Stimulated activated CD8-positive, alpha-beta memory T cell treated with anti-CD3 and anti-CD28 coated beads, Interleukin-7, amount 100 ng/mL, for 24 hours (primary cell): ENCODE measurements around the gene NUB1.

Experiments
- DNase-seq: peaks from one replicate; pipeline ENCODE4 v3.0.0-alpha.2; 2020; ENCODE audit warnings: low read depth

NUB1 gene

DNA sequence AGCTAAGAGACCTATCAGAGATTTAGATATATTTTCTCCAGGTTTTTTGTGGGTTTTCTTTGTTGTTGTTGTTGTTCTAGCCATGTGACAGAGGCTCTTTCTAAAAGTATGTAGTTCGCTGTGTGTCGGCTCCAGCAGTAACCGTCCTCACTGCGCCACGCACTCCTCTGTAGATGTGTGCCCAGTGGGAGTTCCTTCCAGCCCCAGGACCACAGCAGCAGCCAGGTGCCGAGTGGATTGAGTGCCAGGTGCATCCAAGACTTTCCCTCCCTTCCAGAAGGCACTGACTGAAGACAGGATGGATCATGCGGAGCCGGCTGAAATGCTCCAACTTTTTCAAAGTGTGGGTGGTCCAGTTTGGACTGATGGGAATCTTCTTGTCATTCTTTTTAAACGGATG is 36.4 kb downstream of the NUB1 start:
- DNase-seq, result no peak

DNA sequence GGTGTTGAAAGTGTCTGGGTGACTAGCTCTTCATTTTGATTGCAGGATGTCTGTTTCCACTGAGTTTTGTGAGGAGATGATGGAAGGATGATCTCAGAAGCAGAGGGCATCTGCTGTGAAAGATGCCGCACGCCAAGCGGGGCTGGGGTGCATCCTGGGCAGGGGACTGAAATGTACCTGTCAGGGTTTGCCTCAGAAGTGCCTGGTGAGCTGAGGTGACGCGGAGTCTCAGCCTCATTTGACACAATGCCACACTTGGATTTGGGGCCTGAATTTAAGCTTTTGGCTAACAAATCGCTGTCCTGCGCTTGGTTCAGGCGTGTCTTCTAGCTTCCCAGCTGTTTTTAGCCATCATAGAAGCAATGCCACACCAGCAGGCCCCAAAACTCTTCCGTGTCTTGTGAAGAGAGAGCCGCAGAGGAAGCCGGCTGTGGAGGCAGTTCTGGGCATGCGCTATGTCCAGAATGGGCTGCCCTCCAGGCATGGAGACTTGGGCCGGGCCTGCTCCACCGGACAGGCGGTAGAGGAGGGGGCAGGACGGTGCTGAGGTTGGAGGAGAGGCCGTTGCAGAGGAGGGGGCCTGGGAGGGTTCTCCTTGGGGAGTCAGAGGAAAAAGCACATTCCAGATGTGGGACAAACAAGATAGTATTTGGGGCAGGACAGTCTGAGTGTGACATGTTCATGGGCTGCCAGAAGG is 37.0 kb downstream of the NUB1 start:
- DNase-seq, result no peak

DNA sequence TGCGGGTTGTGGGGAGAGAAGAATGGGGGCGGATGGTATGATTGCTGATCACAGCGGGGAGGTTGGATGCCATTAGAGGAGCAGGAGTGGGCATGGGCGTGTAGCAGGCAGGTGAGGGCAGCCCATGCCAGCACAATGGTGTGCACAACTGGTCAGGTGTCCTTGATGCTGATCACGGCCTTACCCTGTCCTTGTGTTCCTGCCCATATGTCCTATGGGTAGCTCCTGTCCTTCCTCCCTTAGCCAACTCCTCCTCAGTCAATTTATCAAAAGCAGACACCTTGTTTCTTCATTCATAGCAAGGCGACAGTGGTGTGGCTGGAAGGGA is 37.5 kb downstream of the NUB1 start:
- no peak for DNase-seq

DNA sequence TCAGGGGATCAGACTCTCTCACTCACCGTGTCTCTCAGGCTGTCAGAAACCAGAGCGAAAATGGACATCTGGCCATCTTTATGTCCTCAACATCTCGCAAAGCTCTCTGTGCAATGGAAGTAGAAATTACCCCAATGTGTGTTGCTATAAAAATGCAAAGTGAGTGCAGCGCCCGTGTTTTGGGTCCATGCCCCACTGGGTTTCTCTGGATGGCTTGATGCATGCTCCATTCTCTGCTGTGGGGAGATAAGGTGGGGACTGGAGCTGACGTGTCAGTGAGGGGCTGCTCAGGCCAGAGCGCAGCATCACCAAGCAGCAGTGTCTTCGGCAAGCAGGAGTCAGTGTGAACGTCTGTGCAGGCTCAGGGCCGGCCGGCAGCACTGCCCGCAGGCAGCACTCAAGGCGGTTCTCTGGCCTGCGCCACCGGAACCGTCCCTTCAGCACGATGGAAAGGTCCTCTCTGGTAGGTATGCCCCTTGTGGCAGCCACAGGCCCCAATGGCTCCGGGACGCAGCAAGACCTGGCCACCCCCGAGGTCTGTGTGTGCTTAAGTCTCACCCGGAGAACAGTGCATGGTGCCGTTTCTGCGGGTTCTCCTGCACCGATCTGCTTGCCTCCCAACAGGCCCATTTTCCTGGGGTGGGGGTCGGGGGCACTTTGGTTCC is 38.1 kb downstream of the NUB1 start:
- DNase-seq, result no peak

DNA sequence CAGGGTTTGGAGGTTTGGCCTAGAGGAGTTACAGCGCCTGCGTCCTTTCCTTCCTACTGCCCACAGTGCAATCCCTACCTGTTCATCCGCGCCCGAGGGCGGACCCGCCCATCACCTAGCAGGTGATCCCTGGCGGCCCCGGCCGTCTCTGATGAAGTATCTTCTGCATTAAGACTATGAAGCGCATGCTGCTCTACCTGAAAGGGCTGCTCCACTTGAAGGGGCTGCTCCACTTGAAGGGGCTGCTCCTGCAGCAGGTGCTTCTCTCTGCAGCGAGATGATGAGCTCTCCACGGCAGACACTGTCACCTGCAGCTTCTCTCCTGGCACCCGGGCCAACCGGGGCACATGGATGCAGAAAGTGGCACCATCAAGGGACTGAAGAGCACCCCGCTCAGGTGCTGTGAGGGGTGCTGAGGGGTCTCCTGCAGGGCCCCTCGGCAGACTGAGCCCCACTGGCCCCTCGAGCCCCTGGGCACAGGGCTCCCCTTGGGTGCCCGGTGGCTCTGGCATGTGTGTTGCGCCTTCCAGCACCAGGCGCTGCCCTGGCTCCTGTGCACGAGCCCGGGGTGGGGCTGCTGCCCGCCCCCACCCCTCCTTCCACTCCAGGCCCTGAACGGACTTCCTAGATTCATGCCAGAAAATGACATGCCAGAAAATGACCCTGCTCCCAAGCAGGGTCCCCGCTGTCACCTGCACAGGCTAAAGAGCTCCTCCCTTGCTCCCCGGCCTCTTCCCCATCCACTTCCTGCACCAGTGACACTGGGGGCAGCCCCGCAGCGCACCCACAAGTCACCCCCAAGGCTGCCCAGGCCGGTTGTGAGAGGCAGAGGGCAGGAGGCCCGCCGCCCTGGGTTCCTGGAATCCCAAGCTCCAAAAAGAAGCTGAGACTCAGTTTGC is 38.8 kb downstream of the NUB1 start:
- DNase-seq, result no peak

DNA sequence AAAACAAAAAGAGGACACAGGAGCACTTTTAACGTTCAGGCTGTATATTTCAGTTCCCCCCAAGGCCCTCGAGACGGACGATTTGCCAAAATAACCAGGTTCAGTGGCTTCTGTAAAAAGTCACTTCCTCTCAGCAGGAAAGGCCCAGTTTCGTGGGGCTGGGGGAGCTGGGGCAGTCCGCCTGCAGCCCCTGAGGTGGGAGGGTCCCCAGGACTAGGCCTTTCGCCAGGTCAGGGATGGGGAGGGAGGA is 39.4 kb downstream of the NUB1 start:
- no peak for DNase-seq

DNA sequence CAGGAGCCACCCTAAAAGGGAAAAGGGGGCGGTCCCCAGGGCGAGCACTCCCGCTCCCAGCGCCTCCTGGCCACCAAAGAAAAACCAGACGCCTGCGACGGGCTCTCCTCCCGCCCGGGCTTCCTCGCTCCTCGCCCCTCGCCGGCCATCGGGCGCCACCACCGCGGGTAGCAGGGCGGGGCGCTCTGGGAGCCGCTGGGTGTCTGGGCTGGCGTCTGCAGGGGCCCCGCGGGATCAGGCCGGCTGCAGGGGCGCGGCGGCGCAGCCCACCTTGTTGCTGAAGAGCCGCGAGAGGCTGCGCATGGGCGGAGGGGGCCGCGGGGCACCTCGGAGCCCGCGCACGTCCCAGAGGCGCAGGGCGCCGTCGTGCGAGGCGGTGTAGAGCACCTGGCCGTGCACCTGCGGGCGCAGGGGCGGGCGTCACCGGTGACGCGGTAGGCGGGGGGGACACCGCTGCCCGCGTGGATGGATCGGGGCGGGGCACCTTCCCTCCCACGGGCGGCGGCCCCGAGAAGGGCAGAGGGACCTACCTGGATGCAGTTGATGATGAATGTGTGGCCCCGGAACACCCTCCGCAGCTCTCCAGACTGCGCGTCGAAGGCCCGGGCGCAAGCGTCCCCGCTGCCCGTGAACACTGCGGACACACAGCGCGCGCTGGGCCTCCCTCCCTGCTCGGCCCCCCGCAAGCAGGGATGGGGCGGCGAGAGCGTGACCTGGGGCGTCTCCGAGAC is 39.9 kb downstream of the NUB1 start:
- DNase-seq, result no peak

DNA sequence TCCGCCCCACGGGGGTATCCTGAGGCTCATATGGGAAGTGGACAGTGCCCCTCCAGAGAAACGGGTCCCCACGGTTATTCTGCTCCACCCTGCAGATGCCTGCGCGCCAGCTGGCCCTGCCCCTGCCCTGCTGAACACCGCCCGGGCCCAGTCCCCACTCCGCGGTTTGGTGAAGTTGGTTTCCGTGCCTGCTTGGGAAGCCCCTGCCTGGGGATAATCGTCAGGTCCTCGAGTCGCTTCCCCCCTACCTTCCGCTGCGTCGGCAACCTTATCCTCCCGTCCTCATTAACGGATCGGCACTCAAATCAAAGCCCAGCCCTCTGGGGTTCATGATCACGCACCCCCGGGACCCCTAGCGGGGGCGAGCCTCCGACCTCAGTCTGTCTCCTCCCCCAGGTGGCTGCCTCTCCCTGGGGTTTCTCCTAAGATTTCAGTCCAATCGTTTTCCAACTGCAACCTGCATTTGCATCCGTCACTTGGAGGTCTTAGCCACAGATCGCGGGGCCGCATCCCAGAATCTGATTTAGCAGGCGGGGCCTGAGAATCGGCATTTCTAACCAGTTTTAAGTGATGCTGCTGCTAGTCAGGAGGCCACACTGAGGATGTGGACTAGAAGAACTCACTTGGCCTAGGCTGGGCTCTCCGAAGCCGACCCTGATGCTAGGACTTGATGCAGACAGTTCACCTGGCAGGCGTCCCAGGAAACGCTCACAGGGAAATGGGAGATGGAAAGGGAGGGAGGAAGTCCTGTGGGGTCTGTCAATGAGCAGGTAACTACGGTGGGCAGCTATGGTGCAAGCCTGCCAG is 40.7 kb downstream of the NUB1 start:
- DNase-seq, result no peak

DNA sequence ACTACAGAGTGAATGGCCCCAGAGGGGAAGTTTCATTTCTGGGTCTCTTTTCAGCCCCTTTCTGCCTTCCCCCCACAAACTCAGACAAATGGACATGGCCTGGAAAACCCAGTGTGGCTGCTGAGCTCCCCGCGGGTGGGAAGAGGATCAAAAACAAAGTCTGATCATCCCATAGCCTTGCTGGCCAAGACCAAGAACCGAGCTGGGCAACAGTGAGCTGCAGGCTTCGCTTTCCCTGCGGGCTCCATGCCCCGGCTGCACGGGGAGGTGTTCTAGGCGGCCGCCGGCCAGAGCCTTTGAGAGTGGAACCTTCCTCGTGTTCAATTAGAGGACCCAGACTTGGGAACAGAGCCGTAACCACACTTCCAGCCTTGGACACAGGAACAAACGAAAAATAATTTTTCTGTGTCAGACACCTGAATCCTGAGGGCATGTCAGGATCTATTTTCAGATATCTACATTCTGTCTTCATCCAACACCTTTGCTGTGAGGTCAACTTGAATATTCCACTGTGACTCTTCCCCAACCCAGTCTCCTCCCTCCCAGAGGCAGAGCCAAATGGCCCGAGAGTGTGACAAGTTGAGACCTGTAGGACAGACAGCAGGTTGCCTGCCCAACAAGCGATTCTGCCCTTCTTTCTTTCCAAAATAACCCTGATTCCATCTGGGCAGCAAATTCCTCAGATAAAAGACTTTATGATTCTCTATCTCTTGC is 42.2 kb downstream of the NUB1 start:
- no peak for DNase-seq

DNA sequence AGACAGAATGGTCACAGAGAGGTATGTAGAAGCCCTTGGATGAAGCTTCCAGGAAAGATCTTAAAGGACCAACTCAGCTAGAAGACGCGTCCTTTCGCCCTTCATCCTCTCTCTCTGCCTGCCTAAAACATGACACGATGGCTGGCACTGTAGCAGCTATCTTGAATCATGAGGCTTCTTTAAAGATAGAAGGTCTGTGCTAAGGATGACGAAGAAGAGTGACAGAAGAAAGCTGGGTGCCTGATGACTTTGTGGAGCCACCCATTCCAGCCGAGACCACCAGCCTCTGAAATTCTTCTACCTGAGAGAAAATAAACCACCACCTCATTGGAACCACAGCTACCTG is 42.7 kb downstream of the NUB1 start:
- no peak for DNase-seq

DNA sequence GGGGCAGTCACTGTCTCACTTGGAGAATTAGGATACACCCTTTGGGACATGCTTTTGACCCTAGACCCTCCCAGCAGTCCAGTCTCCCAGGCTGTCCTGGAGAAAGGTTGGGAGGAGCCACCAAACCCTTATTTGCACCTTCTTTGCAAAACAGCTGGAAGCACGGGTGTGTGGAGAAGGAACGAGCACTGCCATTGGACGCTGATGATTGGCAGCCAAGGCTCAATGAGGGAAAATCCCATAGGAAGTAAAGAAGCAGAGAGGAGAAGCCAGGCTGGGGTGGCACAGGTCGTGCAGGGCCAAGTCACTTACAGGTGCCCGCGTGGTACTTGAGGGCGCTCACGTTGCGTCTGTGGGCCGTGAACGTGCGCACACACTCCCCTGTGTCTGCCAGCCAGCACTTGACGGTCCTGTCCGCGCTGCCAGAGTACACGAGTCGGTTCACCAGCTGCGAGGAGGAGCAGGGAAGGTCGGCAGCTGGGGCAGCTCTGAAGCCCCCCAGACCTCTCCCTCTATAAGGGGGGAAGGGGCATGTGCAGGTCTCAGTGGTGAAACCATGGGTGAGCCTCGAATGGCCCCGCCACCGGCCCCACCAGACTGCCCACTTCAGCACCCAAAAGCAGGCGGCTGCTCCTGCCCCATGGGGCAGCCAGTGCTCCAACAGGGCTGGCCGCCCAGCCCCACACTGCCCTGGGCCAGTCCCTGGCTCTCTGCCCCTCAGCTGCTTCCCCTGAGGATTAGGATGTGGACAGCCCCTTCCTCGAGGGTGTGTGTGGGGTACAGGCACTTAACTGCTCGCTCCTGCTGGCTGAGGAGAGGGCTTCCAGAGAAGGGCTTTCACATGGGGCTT is 43.4 kb downstream of the NUB1 start:
- no peak for DNase-seq

DNA sequence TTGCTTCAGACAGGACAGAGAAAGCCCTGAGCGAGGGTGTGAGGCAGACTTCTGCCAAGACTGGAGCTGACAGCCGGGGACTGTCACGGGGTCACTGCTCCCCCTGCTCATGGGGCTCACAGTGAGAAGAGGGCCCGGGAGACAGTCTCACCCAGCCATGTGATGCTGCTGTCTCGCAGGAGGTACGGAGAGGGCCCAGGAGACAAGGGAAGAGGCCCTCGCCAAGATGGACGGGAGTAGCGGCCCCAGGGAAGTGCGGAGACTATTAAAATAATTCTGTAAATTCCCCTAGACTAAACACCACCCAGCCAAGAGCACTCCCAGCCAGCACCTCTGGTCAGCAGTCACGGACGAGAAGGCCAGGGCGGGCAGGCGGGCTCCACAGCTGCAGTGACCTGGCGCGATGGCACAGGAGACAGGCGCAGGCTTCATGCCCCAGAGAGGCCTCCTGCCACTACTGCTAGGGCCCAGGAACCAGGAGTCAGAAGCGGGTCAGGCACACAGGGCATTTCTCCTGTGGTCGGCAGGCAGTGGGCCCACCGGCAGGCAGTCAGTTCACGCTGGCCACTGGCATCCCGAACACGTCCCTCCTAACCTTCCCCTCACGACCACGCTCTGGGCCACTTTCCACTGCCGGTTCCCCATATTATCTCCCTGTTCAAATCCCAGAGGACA is 44.2 kb downstream of the NUB1 start:
- DNase-seq, result no peak

DNA sequence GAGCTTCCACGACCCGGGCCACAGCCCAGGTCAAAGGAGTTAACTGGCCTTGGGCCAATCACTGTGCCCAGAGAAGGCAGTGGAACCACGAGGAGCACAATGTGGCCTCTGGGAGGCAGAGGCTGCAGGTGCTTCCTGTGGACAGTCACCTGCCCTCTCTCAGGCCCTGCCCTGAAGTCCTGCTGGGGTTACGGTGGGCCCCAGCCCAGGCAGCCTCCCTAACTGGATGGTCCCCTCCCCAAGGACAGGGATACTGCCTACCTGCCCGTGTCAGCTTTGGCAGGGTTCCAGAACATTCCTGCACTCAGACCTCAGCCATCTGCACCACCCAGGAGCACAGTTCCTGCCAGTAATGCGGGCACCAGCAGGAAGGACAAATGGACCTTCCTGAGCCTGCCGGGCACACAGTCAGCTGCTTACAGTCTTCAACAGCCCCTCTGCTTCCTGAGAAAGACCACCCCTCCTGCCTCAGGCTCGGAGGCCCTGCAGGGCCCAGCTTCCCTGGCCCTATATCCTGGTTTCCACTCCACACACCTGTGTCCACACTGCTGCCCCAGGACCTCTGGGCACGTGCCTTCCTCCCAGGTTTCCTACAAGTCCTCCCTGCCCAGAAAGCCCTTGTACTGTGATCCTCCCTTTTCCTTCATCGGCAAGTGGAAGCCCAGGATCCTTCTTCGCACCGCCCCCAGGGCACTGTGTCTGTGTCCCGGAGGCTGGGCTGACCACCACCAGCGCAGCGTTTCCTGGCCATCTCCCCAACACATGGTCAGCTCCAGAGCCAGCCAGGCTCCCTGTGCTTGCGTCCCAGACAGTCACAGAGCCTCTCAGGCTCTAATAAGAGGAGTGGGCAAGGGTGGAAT is 44.9 kb downstream of the NUB1 start:
- DNase-seq, result no peak

DNA sequence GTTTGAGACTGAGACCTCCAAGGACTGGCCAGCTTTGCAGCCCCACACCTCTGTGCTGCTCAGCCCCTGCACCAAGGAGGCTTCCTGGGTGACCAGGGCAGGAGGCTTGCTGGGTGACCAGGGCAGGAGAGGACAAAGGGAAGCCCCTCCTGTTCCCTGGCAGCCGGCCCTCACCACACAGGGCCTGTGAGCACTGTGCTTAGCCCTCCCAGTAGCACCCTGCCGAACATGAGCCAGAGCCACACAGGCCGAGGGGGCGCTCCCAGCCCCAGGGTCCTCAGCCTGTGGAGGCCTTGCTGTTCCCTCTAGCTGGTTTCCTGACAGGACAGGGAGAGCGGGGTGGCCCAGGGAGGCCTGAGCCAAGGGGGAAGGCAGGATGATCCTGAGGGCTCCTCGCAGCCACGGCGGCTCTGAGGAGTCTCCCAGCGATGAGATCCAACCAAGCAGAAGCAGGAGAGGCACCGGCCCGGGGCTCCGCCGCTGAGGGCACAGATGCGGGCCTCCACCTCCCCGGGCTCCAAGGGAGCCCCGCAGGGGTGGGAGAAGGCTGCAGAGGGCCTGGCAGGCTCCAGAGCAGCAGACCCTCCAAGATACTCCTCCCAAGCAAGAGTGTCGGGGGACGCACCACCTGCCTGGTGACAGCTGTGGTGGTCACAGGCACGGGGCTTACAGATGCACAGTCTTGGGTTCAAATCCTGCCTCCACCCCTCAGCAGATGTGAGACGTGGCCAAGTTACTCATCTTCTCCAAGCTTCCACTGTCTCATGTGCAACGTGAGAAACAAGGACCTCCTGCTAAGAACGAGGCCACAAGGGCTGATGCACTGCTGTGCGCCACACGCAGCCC is 45.8 kb downstream of the NUB1 start:
- DNase-seq, result no peak

DNA sequence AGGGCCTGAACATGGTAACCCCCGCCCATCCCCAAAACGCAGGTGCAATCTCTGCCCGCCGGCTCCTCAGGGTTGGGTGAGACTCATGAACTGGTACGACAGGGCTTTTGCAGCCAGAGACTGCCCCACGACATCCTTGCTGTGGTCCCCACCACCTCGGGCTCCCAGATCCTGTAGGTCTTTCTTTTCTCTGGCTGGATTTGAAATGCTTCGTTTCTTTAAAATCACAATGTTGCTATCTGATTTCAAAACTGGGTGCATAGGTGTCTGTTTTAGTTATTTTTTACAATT is 46.3 kb downstream of the NUB1 start:
- no peak for DNase-seq

DNA sequence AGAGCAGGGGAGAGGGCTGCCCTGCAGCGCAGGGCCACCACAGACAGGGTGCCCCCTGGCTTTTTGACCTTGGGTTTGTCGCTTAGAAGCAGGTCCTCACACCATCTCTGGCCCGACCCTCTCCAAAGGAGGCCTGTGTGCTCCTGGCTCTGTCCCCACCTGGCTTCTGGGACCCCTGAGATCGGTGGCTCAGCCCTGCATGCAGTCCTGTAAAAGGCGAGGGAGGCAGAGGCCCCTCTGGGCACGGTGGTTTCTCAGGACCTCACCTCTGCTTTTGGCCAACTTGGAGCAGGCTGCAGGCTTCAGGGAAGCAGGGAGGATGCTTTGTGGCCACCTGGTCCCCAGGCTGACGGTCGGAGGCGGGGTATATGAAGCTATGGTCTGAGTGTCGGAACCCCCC is 46.8 kb downstream of the NUB1 start:
- no peak for DNase-seq

DNA sequence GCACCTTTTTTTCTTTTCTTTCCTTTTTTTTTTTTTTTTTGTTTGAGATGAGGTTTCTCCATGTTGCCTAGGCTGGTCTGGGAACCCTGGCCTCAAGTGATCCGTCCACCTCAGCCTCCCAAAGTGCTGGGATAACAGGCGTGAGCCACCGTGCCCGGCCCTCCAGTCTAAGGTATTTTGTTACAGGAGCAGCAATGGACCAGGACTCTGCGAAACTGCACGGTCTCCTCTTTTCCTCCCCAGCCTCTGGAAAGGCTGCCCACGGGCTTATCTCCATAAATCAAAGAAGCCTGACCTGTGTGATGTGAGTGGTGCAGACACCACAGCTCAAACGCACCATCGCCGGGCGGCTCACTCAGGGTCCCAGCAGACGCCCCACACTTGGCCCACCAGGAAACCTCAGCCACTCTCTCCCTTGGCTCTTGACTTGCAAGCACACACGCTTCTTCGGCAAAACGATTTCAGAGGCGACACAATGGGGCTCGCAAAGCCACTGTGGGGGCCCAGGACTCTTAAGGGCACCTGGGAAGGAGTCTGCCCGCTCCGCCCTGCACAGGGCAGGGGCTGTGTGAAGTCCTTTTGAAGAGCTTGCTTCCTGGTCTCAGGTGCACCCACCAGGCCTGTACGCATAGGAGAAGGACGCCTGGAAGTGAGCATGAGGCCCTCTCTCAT is 47.6 kb downstream of the NUB1 start:
- DNase-seq, result no peak
